ENCODE results near the gene PDE4D. TPM values are rescaled to one million over a fixed set of nuclear protein-coding genes. Genes with fewer than 3 reads are reported as not detected.

The PDE4D gene
- total RNA-seq, 1 experiment from 2014 or later = 3.3 TPM

- TF ChIP-seq CDX4 (CRISPR knock-in tag; IDR thresholded peaks at IDR 0.05; ENCODE audit: borderline replicate concordance) = no peak
- no peak for TF ChIP-seq ETV6 (CRISPR knock-in tag; IDR thresholded peaks at IDR 0.05)
- TF ChIP-seq PREB (CRISPR knock-in tag; IDR thresholded peaks at IDR 0.05; ENCODE audit: borderline replicate concordance) = no peak
- no peak for TF ChIP-seq CTCF (IDR thresholded peaks at IDR 0.05)
- no peak for TF ChIP-seq HMGXB4 (CRISPR knock-in tag; IDR thresholded peaks at IDR 0.05)
- no peak for TF ChIP-seq FOXJ3 (CRISPR knock-in tag; IDR thresholded peaks at IDR 0.05; ENCODE audit: borderline replicate concordance)
Observed at GRCh38 chr5:58925627-58926540, 967.6 kb downstream of the PDE4D start (continued).

- H3K9me3 Mint-ChIP-seq = no peaks in the 10 kb centered on the region
- CTCF ChIA-PET = no interaction called here
- peaks cover 66% of the 10 kb centered on the region for H3K4me1 Mint-ChIP-seq
- DNase-seq (ENCODE audit: low spot score) = no peak
- no peak overlapping the region for H3K27ac Mint-ChIP-seq
- H3K36me3 Mint-ChIP-seq = no peaks in the 10 kb centered on the region
- POLR2A ChIA-PET = no interaction called here
- ATAC-seq = no peak
- peaks cover 74% of the 10 kb centered on the region for H3K27me3 Mint-ChIP-seq (ENCODE audit: low read depth)
- H3K4me3 Mint-ChIP-seq = no peak overlapping the region
- TF ChIP-seq FOXJ3 (CRISPR knock-in tag; IDR thresholded peaks at IDR 0.05; ENCODE audit: borderline replicate concordance) (no peak), ZNF396 (CRISPR knock-in tag; IDR thresholded peaks at IDR 0.05; ENCODE audit: borderline replicate concordance) (no peak), ZNF423 (CRISPR knock-in tag; IDR thresholded peaks at IDR 0.05) (no peak), ZNF121 (CRISPR knock-in tag; IDR thresholded peaks at IDR 0.05) (no peak), ATF6 (CRISPR knock-in tag; IDR thresholded peaks at IDR 0.05) (no peak), HMGA2 (CRISPR knock-in tag; IDR thresholded peaks at IDR 0.05) (no peak), ZNF138 (CRISPR knock-in tag; conservative IDR thresholded peaks at IDR 0.05) (no peak), NR2C2 (CRISPR knock-in tag; IDR thresholded peaks at IDR 0.05) (no peak), ZNF281 (CRISPR knock-in tag; IDR thresholded peaks at IDR 0.05) (no peak), USF2 (CRISPR knock-in tag; IDR thresholded peaks at IDR 0.05) (no peak), E2F4 (CRISPR knock-in tag; IDR thresholded peaks at IDR 0.05; ENCODE audit: borderline replicate concordance, low read depth) (no peak), TCF7 (CRISPR knock-in tag; IDR thresholded peaks at IDR 0.05; ENCODE audit: low read depth) (no peak), PRRX2 (CRISPR knock-in tag; IDR thresholded peaks at IDR 0.05) (no peak), ATF1 (CRISPR knock-in tag; IDR thresholded peaks at IDR 0.05) (no peak), ZMAT4 (CRISPR knock-in tag; IDR thresholded peaks at IDR 0.05) (no peak), ZBTB21 (CRISPR knock-in tag; IDR thresholded peaks at IDR 0.05; ENCODE audit: borderline replicate concordance) (no peak)
Observed at GRCh38 chr5:58924306-58924705, 969.2 kb downstream of the PDE4D start.
